HG03558 (cell line): ENCODE measurements around the gene AVL9.

Experiments
- ATAC-seq: cut with Tn5 transposase; IDR thresholded peaks from one replicate; pipeline ENCODE4 v1.9.1; 2021; ENCODE audit warnings: moderate number of reproducible peaks; ENCODE audit not compliant: unreplicated experiment; ENCODE audit errors: extremely low read depth

AVL9 gene

GRCh38 chr7:32532716-32533115, 37.4 kb downstream of the AVL9 start:
- ATAC-seq, result no peak

- no peak for ATAC-seq
Measured at GRCh38 chr7:32533276-32534029, 38.2 kb downstream of the AVL9 start.

- no peak for ATAC-seq
Measured at GRCh38 chr7:32535162-32535702, 39.9 kb downstream of the AVL9 start.

GRCh38 chr7:32536016-32536415, 40.7 kb downstream of the AVL9 start:
- no peak for ATAC-seq

GRCh38 chr7:32536585-32536984, 41.3 kb downstream of the AVL9 start:
- no peak for ATAC-seq

GRCh38 chr7:32537760-32538159, 42.5 kb downstream of the AVL9 start:
- no peak for ATAC-seq

- ATAC-seq, result no peak
Measured at GRCh38 chr7:32539366-32539765, 44.1 kb downstream of the AVL9 start.

GRCh38 chr7:32539919-32540531, 44.7 kb downstream of the AVL9 start:
- ATAC-seq, result no peak

- ATAC-seq, result no peak
Measured at GRCh38 chr7:32542595-32542994, 47.3 kb downstream of the AVL9 start.

- no peak for ATAC-seq
Measured at GRCh38 chr7:32559480-32559879, 64.2 kb downstream of the AVL9 start.

GRCh38 chr7:32560075-32560474, 64.8 kb downstream of the AVL9 start:
- no peak for ATAC-seq

- no peak for ATAC-seq
Measured at GRCh38 chr7:32561613-32562012, 66.3 kb downstream of the AVL9 start.

- ATAC-seq, result no peak
Measured at GRCh38 chr7:32564542-32564941, 69.3 kb downstream of the AVL9 start.

- no peak for ATAC-seq
Measured at GRCh38 chr7:32569388-32570289, 74.3 kb downstream of the AVL9 start.

- ATAC-seq, result no peak
Measured at GRCh38 chr7:32573110-32573687, 77.9 kb downstream of the AVL9 start.

GRCh38 chr7:32574626-32575025, 79.3 kb downstream of the AVL9 start:
- no peak for ATAC-seq

GRCh38 chr7:32577421-32577820, 82.1 kb downstream of the AVL9 start:
- no peak for ATAC-seq

- no peak for ATAC-seq
Measured at GRCh38 chr7:32579776-32580175, 84.5 kb downstream of the AVL9 start.

- no peak for ATAC-seq
Measured at GRCh38 chr7:32580646-32581045, 85.4 kb downstream of the AVL9 start.

GRCh38 chr7:32582036-32582435, 86.7 kb downstream of the AVL9 start:
- ATAC-seq, result no peak
